Urinary bladder (tissue), 4 donors: Measurements from ENCODE around the gene CFAP97D1. TPM values are rescaled to one million over a fixed set of nuclear protein-coding genes. Genes with fewer than 3 reads are reported as not detected.
A peak's percentile ranks its signal among the peaks of the same experiment; 100 is the strongest.

Source experiments
- DNase-seq: peaks from one replicate; pipeline ENCODE4 v3.0.0-alpha.2; 2015; ENCODE audit errors: extremely low spot score
- H3K27ac ChIP-seq: one replicate; pipeline ENCODE4 v1.5.1; 2013; ENCODE audit warnings: low read depth, mild to moderate bottlenecking, moderate library complexity
- H3K36me3 ChIP-seq: one replicate; pipeline ENCODE4 v1.6.1; 2013; ENCODE audit warnings: mild to moderate bottlenecking, moderate library complexity; ENCODE audit not compliant: insufficient read depth
- H3K4me1 ChIP-seq: one replicate; pipeline ENCODE4 v1.6.1; 2013; ENCODE audit warnings: mild to moderate bottlenecking, moderate library complexity; ENCODE audit not compliant: insufficient read depth
- H3K4me3 ChIP-seq: one replicate; pipeline ENCODE4 v1.5.1; 2013; ENCODE audit warnings: low read depth, low read length
- WGBS: extraction: QIAGEN DNeasy Blood & Tissue Kit; methylation state at CpG from one replicate; pipeline ENCODE4 v1.1.7; 2013; 5-methylcytosine and 5-hydroxymethylcytosine counted together
- polyA plus RNA-seq: library from polyadenylated mRNA; stranded (reverse); fragments of 200-250 nt; gene quantifications from one replicate; pipeline ENCODE4 v1.2.3, GENCODE V29; 2013
- total RNA-seq: library from RNA; depleted of rRNA; stranded (reverse); fragments of >200 nt; gene quantifications from one replicate; pipeline ENCODE4 v1.2.3, GENCODE V29; 2014
- donor health status: healthy with polysubstance abuse.
- donor health status: healthy.

Gene CFAP97D1
- total and polyA plus RNA-seq, 2 donors = 0.05 TPM; not detected in 1

DNA sequence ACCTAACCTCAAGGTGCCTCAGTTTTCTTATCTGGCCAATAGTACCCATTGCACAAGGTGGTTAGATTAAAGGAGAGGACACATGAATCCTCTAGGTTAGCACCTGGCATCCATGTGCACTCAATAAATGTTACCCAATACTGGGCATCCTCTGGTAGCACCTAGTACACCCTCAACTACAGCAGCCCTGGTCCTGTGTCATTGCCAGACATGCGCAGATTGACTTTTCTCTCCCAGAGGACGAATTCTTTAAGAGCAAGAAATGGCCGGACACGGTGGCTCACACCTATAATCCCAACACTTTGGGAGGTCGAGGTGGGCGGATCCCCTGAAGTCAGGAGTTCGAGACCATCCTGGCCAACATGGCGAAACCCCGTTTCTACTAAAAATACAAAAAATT, 8.8 kb upstream of the CFAP97D1 start:
- 95% methylated on average over 9 of the region's 9 CpGs for whole genome bisulfite sequencing
- H3K4me1 ChIP-seq = no peaks in the 10 kb centered on the region
- no peak for DNase-seq
- H3K4me3 ChIP-seq = no peak overlapping the region
- H3K27ac ChIP-seq = no peak overlapping the region
- H3K36me3 ChIP-seq = peaks cover 4% of the 10 kb centered on the region

DNA sequence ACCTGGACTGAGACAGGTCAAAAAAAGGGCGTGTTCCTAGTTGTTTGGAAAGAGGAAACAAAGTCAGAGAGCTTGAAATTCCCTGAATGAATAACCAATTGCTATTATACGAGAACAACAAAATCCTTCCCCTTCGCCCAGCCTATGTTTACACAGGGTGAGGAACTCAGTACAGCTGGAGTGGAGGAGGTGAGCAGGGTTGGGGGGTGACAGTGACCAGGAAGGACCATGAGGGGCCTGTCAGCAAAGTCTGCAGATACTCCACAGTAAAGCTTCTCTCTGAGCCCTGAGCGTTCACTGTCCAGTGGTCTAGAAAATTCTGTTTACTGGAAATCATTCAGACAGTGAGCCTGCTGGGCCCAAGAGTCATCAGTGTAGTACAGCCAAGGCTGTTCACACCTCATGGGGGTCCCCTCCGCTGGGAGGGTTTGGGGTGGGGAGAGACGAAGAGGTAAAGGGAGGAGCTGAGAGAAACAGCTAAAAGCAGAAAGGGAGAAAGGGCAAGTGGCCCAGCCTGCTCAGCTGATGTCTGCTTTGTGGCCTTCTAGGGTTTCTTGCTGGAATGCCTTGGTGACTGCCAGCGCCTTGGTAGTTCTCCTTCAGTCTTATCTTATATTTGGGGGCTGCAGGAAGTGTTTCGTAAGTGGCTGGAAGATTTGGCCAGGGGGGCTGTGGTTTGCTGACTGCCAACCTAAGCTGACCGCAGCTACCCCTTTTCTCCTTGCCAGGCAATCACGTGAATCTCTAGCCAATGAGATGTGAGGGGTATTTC, 7.2 kb upstream of the CFAP97D1 start:
- H3K4me3 ChIP-seq = no peak overlapping the region
- H3K4me1 ChIP-seq = no peaks in the 10 kb centered on the region
- WGBS = 73% methylated on average over 10 of the region's 10 CpGs
- DNase-seq = no peak
- no peak overlapping the region for H3K27ac ChIP-seq
- peaks cover 4% of the 10 kb centered on the region for H3K36me3 ChIP-seq

DNA sequence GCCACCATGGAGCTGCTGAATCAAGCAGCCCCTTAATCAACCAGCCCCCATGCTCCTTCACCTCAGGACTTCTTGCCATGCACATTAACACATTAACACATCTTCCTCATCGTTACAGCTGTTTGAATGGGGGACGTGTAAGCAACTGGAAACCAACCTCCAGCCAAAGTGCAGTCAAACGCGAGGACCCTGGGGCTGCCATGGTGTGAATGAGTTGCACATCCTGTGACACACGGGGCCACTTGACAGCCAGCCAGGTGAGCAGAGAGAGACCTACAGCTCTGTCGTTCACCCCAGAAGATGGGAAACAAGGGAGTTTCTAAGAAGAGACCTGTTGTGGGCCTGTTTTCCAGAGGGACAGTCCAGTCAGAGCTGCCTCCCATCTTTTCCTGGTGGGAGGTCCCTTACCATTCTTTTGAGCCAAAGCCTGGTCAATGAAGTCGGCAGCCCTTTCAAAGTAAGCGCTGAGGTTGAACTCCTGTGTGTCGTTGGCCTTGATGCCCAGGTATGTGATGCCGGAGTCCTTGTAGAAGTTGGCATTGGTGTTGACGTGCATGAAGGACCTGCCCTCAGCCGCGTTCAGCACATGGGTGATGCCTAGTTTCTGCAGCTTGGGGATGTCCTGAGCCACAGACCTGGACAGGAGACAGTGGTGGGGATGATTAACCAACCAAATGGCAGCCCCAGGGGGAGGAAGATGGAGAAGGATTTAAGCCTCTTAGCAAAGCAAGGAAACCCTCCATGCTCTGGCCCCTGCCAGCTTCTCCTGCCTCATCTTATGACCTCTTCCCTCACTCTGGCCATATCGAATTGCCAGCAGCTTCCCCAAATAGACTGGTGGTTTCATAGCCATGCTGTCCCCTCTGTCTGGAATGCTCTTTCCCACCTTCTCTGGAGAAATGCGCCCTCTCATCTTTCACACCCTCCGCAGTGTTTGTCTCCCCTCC, 5.7 kb upstream of the CFAP97D1 start:
- no peaks in the 10 kb centered on the region for H3K4me1 ChIP-seq
- H3K36me3 ChIP-seq = peaks cover 4% of the 10 kb centered on the region
- no peak for DNase-seq
- H3K27ac ChIP-seq = no peak overlapping the region
- H3K4me3 ChIP-seq = no peak overlapping the region
- 92% methylated on average over 16 of the region's 16 CpGs for WGBS

DNA sequence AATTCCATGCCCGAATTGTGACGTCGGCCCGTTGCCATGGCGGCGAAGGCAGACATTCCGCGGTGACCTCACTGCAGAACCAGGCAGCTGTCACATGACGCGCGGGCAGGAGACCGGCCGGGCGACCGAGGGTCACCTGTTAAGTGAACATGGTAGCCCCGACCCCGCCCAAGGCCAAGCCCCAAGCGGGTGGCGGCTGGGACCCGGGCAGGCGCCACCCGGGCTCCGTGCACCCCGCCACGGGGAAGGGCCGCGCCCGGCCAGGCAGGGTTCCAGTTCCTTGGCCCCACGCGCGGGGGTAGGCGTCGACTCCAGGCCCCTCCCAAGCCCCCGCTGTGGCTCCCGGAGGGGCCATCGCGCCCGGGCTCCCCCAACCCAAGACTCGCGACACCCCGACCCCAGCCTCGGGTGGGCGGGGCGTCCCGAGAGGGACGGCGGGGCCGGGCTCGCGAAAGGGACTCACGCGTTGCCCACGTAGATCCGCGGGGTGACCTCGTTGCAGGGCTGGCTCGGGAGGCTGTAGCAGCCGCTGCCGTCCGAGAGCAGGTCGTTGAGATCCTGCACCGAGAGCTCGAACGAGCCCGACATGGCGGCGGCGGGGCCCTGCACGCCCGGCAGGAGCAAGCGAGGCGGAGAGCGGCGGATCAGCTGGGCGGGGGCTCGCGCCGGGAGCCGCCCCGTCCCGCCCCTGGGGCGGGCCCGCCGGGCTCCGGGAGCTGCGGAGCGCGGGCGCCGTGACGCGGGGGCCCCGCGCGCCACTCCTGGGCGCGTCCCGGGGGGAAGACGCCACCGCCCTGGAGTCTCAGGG, 1.7 kb upstream of the CFAP97D1 start, which contains the start of gene DUSP3:
Gene DUSP3, minus strand, starts transcription at position 641 of the 808 bp plus-strand sequence. Its CDS starts 53 bp downstream, at position 588.
- no peaks in the 10 kb centered on the region for H3K36me3 ChIP-seq
- peak within 1 kb of the TSS; percentile 98 for H3K27ac ChIP-seq
- H3K4me1 ChIP-seq = no peaks in the 10 kb centered on the region
- peak within 1 kb of the TSS; percentile 78 for H3K4me3 ChIP-seq
- peak; percentile 72 for DNase-seq
- under 1% methylated on average over 100 of the region's 100 CpGs for WGBS

DNA sequence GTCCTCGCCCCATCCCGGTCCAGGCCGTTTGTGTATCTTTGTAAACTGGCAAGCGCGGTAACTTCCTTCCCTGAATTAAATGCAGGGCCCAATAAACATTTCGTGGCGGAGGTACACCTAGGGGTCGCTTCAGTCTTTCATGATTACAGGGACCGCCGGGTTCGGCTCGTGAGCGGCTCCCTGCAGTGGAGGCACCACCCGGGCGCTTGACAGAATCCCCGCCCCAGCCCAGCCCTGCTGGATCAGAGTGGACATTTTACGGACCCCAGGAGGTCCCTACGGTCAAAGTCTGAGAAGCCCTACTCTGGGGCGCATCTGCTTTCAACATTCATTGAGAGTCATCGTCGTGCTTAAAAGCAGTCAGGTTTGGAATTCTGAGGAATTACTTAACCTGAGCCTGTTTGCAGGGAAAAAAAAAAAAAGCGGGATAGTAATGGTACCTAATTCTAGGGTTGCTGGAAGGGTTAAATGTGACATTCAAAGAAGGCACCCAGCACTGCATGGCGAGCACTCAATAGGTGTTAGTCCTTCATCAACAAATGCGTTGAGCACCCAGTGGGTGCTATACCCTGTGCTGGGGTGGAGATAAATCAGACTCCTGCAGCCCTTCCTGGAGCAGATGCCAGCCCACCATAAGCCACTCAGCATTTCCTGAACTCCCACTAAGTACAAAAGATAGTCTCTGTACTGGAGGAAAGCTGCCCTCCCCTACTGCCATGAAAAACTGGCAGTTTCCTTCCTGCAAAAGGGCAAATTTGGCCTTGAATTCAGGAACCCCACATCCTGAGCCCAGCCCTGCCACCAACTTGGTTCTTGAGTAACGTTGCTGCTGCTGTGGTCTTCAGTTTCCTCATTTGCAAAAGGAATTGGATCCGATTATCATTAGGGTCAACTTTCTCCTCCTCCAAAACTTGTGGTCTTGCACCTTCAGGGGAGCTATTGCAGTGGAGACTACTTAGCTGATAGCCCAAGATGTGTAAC, 800 bp upstream of the CFAP97D1 start:
- Histone ChIP-seq H3K36me3 (no peaks in the 10 kb centered on the region), H3K4me3 (peak overlapping the region; percentile 78), H3K4me1 (no peaks in the 10 kb centered on the region), H3K27ac (peak overlapping the region; percentile 82)
- WGBS = 8% methylated on average over 26 of the region's 26 CpGs
- DNase-seq = no peak

DNA sequence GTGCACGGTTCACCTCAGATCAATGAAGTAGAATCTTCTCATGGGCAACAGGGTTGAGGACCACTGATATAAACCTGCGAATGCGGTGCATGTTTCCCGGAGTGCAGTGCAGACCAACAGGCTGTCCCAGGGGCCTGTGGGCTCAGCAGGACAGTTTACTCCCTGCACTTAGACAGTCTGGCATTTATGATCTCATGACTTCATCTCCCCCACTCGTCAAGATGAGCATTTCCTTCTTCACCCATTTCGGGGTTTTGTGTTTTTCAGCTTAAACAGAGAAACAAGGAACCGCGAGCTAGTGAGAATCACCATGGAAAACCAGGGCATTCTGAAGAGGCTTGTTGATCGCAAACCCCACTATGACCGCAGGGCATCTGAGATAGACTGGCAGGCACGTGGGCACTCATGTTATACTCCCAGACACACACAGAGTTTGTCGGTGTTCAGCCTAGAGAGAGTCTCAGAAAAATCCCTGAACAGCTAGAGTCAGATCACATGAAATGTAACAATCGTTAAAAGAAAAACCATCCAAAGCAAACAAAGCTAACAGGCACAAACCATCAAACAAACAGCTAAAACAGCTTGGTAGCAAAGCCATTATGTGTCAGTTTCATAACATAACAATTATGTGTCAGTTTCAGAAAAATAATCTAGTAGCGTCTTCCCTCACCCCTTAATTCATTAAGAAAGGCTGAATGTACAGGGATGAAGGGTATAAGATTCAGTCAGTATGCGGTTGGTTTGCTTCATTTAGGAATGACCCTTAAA, 2.9 kb downstream of the CFAP97D1 start:
- WGBS = 75% methylated on average over 15 of the region's 15 CpGs
- no peaks in the 10 kb centered on the region for H3K36me3 ChIP-seq
- no peak for DNase-seq
- no peak overlapping the region for H3K27ac ChIP-seq
- H3K4me3 ChIP-seq = no peak overlapping the region
- H3K4me1 ChIP-seq = no peaks in the 10 kb centered on the region

DNA sequence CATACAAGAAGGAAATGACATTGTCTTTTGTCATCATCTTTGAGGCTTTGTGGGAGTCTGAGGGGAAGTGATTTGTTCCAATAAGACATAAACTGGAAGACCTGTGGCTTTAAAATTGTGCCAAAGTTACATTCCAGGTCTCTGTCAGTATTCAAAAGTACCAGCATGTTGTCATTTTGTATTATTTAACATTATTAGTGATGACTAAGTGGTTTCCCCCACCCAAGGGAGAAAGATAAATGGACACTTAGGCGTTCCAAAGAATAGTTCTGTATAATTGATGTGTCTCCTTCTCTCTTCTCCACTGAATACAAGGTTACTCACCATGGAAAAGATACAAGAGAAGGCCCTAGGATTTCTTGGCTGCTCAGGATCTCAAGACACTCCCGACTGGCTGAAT, 3.8 kb downstream of the CFAP97D1 start:
- no peak for DNase-seq
- no peaks in the 10 kb centered on the region for H3K4me1 ChIP-seq
- H3K36me3 ChIP-seq = no peaks in the 10 kb centered on the region
- no peak overlapping the region for H3K27ac ChIP-seq
- 83% methylated on average over 2 of the region's 2 CpGs for WGBS
- no peak overlapping the region for H3K4me3 ChIP-seq

DNA sequence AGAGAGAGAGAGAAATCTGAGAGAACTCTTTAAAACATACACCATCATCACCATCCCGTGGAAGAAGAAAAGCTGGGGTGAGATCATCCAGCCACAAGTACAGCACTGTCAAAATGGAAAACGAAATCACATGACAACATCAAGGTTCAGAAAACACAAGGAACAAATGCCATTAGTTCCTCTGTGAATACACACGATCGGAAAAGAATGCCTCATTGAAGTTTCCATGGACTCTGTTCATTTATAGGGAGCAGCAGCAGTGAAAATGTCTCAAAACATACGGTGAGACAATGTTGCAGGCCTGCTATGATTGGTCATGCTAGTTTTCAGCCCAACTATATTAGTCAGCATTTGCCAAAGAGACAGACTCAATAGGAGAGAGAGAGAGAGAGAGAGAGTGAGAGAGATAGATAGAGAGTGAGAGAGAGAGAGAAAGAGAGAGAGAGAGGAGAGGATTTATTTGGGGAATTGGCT, 4.4 kb downstream of the CFAP97D1 start:
- H3K36me3 ChIP-seq = no peaks in the 10 kb centered on the region

DNA sequence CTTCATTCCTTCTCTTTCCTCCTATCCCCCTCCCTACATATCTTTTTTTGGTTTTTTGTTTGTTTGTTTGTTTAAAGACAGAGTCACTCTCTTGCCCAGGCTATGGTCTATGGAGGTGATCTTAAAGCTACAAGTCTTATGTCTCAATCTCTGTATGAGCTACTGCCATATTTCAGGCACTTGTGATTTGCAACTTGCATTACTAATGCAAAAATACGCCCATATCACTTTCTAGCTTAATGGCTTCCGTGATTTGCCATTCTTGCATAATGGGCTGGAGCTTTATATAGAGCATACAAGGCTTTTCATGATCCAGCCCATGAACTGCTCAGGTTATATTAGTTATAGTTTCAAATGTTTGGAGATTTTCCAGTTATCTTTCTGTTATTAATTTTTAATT, 7.5 kb downstream of the CFAP97D1 start:
- Histone ChIP-seq H3K27ac (no peak overlapping the region), H3K36me3 (no peaks in the 10 kb centered on the region), H3K4me1 (no peaks in the 10 kb centered on the region), H3K4me3 (no peak overlapping the region)
- 65% methylated on average over 2 of the region's 2 CpGs for WGBS
- no peak for DNase-seq

More for the DNA sequence above, 4.4 kb downstream of the CFAP97D1 start:
- DNase-seq = no peak
- 62% methylated on average over 5 of the region's 5 CpGs for WGBS
- Histone ChIP-seq H3K27ac (no peak overlapping the region), H3K4me1 (no peaks in the 10 kb centered on the region), H3K4me3 (no peak overlapping the region)

DNA sequence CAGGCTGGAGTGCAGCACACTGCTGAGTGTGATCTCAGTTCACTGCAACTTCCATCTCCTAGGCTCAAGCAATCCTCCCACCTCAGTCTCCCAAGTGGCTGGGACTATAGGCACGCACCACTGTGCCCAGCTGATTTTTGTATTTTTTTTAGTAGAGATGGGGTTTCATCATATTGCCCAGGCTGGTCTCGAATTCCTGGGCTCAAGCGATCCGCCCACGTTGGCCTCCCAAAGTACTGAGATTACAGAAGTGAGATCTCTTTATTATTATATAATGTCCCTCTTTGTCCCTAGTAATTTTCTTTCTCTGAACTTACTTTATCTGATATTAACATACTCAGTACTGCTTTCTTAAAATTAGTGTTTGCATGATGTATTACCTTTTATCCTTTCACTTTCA, 8.3 kb downstream of the CFAP97D1 start:
- 84% methylated on average over 5 of the region's 5 CpGs for WGBS
- no peaks in the 10 kb centered on the region for H3K36me3 ChIP-seq
- no peak overlapping the region for H3K4me3 ChIP-seq
- no peak overlapping the region for H3K27ac ChIP-seq
- no peak for DNase-seq
- no peaks in the 10 kb centered on the region for H3K4me1 ChIP-seq

DNA sequence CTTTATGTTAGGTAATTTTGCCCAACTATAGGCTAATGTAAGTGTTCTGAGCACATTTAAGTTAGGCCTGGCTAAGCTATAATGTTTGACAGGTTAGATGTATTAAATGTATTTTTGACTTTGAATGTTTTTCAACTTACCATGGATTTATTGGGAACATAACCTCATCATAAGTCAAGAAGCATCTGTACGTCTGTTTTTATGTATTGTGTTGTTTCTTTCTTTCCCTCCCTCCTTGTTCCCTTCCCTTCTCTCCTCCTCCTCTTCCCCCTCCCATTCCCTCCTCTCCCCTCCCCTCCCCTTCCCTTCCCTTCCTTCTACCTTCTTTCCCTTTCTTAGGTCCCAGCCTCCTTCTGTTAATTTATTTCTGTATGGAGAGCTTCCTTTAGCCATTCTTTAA, 9.2 kb downstream of the CFAP97D1 start:
- no peaks in the 10 kb centered on the region for H3K4me1 ChIP-seq
- no peak overlapping the region for H3K4me3 ChIP-seq
- no peak for DNase-seq
- H3K36me3 ChIP-seq = no peaks in the 10 kb centered on the region
- WGBS = 90% methylated on average over 1 of the region's 1 CpG
- H3K27ac ChIP-seq = no peak overlapping the region
